Stimulated activated CD4-positive, alpha-beta T cell treated with anti-CD3 and anti-CD28 coated beads, Interleukin-4, amount 100 ng/mL, for 1 hour (primary cell): Measurements from ENCODE around the gene FRRS1.

Experiments
- DNase-seq: peaks from one replicate; pipeline ENCODE4 v3.0.0-alpha.2; 2020

Gene FRRS1

DNA sequence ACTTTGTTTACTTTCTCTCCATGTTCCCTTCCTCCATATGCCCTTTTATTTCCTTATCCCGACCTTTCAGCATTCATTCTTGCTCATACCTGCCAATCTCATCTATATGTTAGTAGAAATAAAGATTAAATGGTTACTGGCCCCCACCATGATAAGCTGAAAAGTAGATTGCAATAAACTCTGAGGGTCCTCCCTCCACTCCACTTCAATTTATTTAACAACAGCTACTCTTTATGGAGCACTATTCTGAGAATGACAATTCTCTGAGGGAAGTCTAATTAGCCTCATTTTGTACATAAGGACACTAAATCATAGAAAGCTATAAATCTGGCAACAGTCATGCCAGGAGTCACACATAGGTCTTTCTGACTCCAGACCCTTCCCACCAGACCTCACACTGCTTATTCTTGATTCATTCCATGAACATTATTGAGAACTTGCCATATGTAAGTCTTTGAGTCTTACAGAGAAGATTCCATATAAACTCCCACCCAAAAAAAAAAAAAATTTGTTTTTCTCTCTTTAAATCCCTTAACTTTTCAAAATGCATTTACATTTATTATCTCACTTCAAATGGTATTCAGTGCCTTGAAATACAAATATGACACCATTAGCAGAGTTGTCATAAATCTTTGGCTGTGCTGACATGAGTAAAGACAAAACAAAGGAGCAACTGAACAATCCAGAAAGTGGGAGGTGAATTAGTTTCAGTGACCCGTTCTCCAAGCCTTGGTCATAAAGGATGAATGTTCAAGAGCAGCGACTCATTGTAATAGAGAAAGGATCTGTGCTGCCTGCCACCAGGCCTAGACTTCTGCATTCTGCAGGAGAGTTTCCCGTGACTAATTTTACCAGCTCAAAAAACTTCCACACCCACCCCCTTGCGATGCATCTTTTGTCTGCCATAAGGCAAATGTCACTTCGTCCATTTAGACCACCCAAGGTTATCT, 92.0 kb downstream of the FRRS1 start:
- no peak for DNase-seq

DNA sequence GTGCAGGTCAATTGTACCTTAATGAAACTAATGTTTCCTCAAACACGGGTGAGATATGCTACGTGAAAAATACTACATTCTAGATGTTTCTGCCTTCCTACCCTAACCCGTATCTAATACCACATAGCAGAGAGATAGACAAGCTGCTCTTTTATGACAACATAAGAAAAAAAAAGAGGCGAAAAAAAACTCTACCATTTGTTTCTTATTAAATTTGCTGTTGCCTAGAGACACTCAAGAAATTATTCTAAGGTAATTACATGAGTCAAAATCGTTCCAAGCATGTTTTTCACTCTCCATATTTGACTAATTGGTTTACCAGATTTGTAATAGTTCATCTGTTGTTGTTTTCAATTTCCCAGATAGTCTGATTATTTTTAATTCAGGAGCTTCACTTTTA, 93.1 kb downstream of the FRRS1 start:
- DNase-seq: no peak

DNA sequence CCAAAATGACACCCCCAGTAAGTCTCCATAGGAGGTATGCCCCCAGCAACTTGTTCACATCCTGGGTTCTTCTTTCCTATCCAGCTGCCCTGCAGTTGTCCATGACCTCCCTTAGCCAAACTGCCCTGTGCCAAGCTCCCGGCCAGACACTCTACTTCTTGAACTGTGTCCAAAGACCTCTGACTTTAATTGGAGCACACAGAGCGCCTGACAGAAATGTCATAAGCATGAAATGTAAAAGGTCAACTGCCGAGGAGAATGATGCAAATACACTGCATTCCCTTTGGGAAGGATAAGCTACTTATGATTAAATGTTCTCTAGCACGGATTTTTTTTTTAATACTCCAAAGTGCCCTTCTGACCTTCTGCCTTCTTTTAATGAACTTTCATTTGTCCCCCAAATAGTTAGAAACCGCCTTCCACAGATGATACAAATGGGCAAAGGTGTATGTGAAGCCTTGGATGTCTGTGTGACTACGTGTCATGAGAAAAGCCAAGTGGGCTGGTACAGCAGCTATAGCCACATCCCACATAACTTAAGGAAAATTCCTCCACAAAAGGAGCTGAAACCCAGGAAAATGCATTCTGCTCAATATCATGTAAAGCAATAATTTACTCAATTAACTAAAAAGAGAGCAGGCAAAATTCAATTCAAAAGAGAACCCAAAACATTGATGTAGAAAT, 93.8 kb downstream of the FRRS1 start:
- no peak for DNase-seq

DNA sequence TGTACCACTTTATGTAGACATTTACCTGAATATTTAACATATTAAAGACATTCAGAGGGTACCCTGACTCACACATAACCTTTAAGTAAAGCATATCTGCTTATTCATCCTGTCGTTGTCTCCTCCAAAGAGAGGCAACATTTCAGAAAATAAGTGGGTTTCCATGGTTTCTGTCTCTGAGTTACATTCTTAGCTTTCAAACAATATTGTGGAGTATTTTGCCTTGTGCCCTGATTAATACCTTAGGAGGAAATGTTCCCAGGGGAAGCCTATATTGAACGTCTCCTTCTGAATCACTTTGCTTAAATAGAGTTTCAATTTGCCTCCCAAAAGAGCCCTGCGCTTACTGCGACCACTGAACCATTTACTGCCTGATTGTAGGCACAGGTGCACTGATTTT, 94.4 kb downstream of the FRRS1 start:
- DNase-seq: no peak

DNA sequence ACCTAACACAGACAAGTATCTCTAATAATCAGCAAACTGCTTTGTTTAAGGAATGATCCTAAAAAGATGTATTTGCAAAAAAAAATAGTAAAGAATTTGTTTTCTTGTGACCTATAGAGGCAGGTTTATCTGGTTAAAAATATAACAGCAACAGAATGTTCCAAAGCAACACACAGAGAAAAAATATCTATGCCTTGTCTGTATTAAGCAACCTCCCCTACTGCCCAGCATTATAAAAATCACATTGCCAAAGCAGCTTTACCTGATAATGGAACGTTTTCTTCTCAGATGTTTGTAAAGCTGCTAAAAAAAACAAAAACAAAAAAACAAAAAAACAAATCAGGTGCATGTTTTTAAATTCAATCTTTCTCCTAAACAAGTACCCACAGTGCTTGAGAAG, 95.9 kb downstream of the FRRS1 start:
- no peak for DNase-seq

DNA sequence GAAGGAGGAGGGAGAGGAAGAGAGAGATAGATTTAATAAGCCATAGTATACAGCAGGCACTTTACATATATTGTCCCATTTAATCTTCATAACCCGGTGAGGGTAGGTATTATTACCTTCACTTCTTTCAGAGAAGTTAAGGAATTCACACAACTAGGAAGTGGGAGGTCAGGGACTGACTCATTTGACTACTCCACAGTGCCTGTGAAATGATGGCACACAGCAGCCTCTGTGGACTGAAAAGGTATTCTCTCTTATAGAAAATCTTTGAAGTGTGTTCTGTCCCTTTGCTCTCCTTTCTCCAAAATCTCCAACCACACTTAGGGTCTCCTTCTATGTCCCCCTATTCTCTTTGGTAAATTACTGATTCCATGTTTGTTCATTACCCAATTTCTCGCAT, 96.6 kb downstream of the FRRS1 start:
- DNase-seq: no peak

DNA sequence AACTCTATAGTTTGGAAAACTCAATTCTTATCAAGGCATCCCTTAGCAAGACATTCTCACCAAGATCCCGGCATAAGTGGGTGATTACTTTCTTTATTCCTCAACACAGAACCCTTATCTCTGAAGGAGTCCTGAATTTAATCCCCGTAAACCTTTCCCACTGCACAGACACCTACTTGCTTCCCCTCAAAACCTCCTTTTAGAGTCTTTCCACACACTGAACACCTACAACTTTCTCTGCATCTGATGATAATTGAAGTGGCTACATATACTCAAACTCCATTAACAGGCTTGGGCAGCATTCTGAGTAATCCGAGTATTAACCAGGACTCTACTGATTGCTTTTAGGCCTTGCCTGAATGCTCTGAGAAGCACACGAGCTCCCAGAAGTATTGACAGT, 97.1 kb downstream of the FRRS1 start:
- no peak for DNase-seq

DNA sequence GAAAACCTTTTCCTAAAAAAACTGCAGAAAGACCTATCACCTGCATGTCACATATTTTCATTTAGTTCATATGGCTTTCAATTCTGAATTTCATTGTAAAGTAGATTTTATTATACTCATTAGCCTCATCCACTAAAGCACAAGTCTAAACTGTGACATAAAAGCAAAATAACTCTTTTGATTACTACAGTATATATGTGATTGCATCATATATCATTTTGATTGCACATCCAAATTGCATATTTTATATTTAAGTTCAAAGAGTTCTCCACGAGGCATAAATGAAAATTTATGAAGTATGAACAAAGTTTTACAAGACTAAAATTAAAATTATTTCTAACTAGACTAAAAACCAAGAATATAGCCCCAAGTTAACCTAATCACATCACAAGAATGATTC, 101.2 kb downstream of the FRRS1 start:
- no peak for DNase-seq

DNA sequence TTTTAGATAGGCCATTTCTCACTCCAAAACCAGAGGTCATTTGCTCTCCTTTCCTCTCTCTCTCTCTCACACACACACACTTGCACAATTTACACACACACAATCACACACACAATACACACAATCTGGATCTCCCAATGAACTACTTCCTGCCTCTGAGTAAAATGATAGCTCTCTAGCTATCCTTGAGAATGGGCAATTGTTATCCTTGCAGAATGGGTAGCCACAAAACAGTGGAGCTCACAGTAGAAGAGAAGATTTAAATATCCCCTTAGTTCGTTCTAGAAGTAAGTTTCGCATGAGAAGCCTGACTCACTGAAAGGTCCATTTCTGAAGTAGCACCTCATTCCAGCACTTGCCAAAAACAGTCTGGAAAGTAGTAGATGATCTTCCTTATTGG, 102.9 kb downstream of the FRRS1 start:
- no peak for DNase-seq

DNA sequence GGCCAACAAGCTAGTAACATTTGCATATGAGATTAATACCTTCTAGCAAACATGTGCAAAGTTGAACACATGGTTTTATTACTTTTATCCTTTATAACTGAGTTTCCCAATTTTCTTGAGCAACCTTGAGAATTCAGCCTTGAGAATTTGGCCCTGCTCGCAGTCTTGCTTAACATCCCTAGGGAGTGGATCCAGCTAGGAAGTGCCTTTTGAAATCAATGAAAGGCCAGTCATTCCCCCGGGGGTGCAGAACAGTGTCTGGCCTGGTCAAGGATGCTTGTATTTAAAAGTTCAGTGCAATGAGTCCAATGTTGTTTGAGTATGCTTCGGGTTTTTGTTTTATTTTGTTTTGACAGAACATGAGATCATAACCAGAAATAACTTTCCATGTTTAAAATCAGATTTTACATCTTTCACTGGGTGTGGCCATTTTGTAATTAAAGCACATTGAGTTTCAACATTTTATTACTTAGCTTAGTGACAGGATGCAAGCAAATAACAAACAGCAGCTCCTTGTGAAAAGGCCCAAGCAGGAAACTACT, 103.8 kb downstream of the FRRS1 start:
- no peak for DNase-seq

DNA sequence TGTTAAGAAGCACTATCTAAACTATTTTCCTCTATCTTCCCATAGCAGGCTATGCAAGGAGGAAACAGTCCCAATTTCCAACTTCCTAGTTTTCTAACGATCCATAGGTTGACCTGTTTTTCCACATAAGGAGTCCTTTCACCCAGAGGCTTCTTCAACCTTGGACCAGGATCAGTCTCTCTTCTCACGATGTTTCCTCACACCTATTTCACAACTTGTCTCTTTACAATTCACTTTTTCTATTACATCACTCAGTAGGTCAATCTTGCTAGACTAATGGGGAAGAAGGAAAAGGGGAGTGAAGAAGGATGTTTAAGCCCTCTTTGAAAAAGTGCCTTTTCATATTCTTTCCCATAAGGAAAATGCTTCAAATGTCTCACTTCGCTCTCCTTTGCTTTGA, 104.7 kb downstream of the FRRS1 start:
- DNase-seq: no peak

DNA sequence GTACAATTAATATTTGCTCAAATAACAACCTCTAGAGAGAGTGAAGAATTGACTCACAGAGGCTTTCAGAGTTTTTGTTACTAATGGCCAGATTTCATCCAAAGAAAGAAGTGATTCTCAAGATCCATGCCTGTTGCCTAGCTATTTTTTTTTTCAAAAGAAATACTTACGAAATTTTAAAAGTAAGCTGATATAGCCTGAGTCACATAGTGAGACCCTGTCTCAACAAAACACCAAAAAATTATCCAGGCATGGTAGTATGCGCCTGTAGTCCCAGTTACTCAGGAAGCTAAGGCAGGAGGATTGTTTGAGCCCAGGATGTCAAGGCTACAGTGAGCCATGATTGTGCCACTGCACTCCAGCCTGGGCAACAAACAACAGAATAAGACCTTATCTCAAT, 105.9 kb downstream of the FRRS1 start:
- DNase-seq: no peak

DNA sequence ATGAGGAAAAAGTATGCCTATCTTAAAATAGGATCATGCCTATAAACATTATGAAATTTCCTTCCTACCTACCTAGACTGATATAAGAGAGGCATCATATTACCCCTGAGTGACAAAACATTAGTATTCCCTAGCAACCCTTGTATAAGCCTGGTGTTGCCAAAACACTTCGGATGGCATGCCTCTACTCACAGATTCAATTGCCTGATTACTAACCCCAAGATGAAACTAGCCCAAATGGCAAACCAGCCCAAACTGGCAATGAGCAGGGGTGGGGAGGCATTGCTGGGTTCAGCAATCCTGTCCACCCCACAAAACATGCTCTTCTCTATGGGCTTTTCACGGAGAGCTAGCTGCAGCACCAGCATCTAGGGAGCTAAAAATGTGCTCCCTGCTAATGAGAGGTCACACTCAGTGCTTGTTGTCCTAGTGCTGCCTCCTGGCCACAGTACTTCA, 106.7 kb downstream of the FRRS1 start:
- DNase-seq: no peak
